Measurements from ENCODE around the gene MYLK. TPM values are rescaled to one million over a fixed set of nuclear protein-coding genes. Genes with fewer than 3 reads are reported as not detected.

Gene MYLK
- total and polyA plus RNA-seq, 9 of the 15 experiments (the other 6 are each of a cell fraction or from before 2014, with no cell fraction given) = 0.11 to 0.53 (median 0.18) TPM; not detected in 2

GRCh38 chr3:123692041-123692440, 192.1 kb downstream of the MYLK start (continued):
- no peak for TF ChIP-seq PTBP1 (IDR thresholded peaks at IDR 0.05; ENCODE audit: low read depth, low read length)

- no peaks in the 10 kb centered on the region for H3K9me1 ChIP-seq (ENCODE audit: control insufficient read depth, insufficient read depth, low read length)
- no peak overlapping the region for H3K9ac ChIP-seq (ENCODE audit: insufficient read depth in 1 of 2, low read depth in 2 of 2, low read length in 2 of 2)
- in situ Hi-C loops (cut with MboI) = no loop called here
- no peaks in the 10 kb centered on the region for H3K79me2 ChIP-seq (ENCODE audit: control insufficient read depth, insufficient read depth, low read length)
- no peak overlapping the region for H2AFZ ChIP-seq (ENCODE audit: low read depth, low read length)
- no peak overlapping the region for H3K4me2 ChIP-seq (ENCODE audit: insufficient read depth, low read length)
- no peak overlapping the region for H3K27ac ChIP-seq (ENCODE audit: extremely low read depth, low read depth, low read length)
- peaks cover 0 to 19% of the 10 kb centered on the region in 2 experiments; a peak in 3 of 5 replicates for H3K27me3 ChIP-seq (ENCODE audit: control insufficient read depth in 2 of 2, insufficient read depth in 2 of 2, low read length in 2 of 2)
- H4K20me1 ChIP-seq (replicated peaks; ENCODE audit: control insufficient read depth, insufficient read depth, low read length) = no peaks in the 10 kb centered on the region
- POLR2A ChIA-PET = no interaction called here
- CTCF ChIA-PET (ENCODE audit: low intra/inter-chr PET ratio) = no interaction called here
- ATAC-seq (no peak), FAIRE-seq (no peak), DNase-seq (ENCODE audit: extremely low read depth in 1 of 4, low spot score in 3 of 4) (no peak)
- no peaks in the 10 kb centered on the region for H3K9me3 ChIP-seq (replicated peaks; ENCODE audit: control insufficient read depth, insufficient read depth, low read depth, low read length)
- WGBS (ENCODE audit: insufficient coverage, low coverage, missing lambda C conversion rate) = 0% methylated on average over 3 of the region's 3 CpGs
- no TSS peak for BruUV-seq (replicated peaks)
- intact Hi-C loops (cut with micrococcal nuclease) = no loop called here
- no peaks in the 10 kb centered on the region for H3K4me1 ChIP-seq (replicated peaks in 1 of 2; ENCODE audit: control insufficient read depth in 2 of 2, insufficient read depth in 2 of 2, low read length in 2 of 2)
- H3K36me3 ChIP-seq (ENCODE audit: control insufficient read depth, insufficient read depth, low read length) = no peaks in the 10 kb centered on the region
- H3K4me3 ChIP-seq = no peak overlapping the region
- TF ChIP-seq E2F1 (CRISPR knock-in tag; IDR thresholded peaks at IDR 0.05) = no peak
- no peak for TF ChIP-seq CREBBP (IDR thresholded peaks at IDR 0.05; ENCODE audit: low read depth, low read length)
- TF ChIP-seq ZNF174 (CRISPR knock-in tag; IDR thresholded peaks at IDR 0.05) = no peak
Observed at GRCh38 chr3:123689831-123690230, 194.3 kb downstream of the MYLK start.

All from K562 (cell line).